HEK293 (cell line): ENCODE measurements around the gene GPR35.

Source experiments
- CTCF ChIP-seq: fragments of 450-650 bp; formaldehyde crosslinking; IDR thresholded peaks from 2 replicates; pipeline ENCODE4 v1.5.1; 2016; ENCODE audit warnings: missing biosample characterization, missing genetic modification characterization
- PBX3 ChIP-seq: sonication (generic); formaldehyde crosslinking; IDR thresholded peaks from 2 replicates; pipeline ENCODE4 v1.8.1; 2022; ENCODE audit warnings: mild to moderate bottlenecking, moderate library complexity, missing genetic modification reagents
- ZNF302 ChIP-seq: fragments of 450-650 bp; formaldehyde crosslinking; IDR thresholded peaks from 2 replicates; pipeline ENCODE4 v1.5.1; 2016; ENCODE audit warnings: missing biosample characterization, missing genetic modification characterization, low read depth
- ZNF311 ChIP-seq: fragments of 450-650 bp; formaldehyde crosslinking; IDR thresholded peaks from 2 replicates; pipeline ENCODE4 v1.5.1; 2017; ENCODE audit warnings: missing biosample characterization, missing genetic modification characterization, borderline replicate concordance
- ZNF362 ChIP-seq: fragments of 450-650 bp; formaldehyde crosslinking; IDR thresholded peaks from 2 replicates; pipeline ENCODE4 v1.5.1; 2016; ENCODE audit warnings: missing biosample characterization, missing genetic modification characterization
- ZNF513 ChIP-seq: fragments of 450-650 bp; IDR thresholded peaks from 2 replicates; pipeline ENCODE4 v1.5.1; 2018; ENCODE audit warnings: missing biosample characterization, missing genetic modification characterization
- ZNF580 ChIP-seq: fragments of 450-650 bp; formaldehyde crosslinking; IDR thresholded peaks from 2 replicates; pipeline ENCODE4 v1.5.1; 2016; ENCODE audit warnings: missing biosample characterization, missing genetic modification characterization

- TF ChIP-seq CTCF (tag by site-specific recombination), result no peak
- no peak for TF ChIP-seq ZNF302
- TF ChIP-seq ZNF362 (tag by site-specific recombination), result no peak
- no peak for TF ChIP-seq ZNF311 (tag by site-specific recombination)
- no peak for TF ChIP-seq ZNF580 (tag by site-specific recombination)
- TF ChIP-seq PBX3, result no peak
- no peak for TF ChIP-seq ZNF513
Observed at GRCh38 chr2:240648155-240648649, 22.9 kb downstream of the GPR35 start.
